Ovary (tissue), 3 donors: Measurements from ENCODE around the gene USP30.

Source experiments
- EP300 ChIP-seq: sonication (generic); formaldehyde crosslinking; IDR thresholded peaks from one replicate; pipeline ENCODE4 v1.6.1; 2017; ENCODE audit warnings: antibody characterized with exemption
- POLR2A ChIP-seq: fragments of 450-650 bp; IDR thresholded peaks from one replicate; pipeline ENCODE4 v1.6.1; 2017; ENCODE audit warnings: antibody characterized with exemption, mild to moderate bottlenecking, moderate library complexity
- TF ChIP-seq, protein P1 (sequence below), 3 donors: fragments of 450-650 bp in 2 of 3; fragments of 200-600 bp in 1 of 3; IDR thresholded peaks; one replicate each; pipeline versions ENCODE4 v1.5.1 to v1.8.0; 2016 to 2022; ENCODE audit warnings: antibody characterized with exemption in 3 of 3, mild to moderate bottlenecking in 1 of 3
- donor health status: DM: no; HTN: no; CAD: no.

DNA sequence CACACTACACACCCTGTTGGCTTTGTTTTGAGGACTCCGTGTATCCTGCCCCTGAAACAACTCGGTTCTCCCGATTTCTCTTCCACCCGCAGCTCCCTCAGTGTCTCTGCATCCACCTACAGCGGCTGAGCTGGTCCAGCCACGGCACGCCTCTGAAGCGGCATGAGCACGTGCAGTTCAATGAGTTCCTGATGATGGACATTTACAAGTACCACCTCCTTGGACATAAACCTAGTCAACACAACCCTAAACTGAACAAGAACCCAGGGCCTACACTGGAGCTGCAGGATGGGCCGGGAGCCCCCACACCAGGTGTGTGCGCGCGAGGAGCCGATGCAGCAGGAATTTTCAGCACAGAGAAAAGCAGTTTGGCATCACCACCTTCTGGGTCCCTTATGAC lies 30.4 kb downstream of the USP30 start:
- TF ChIP-seq, protein P1, sequence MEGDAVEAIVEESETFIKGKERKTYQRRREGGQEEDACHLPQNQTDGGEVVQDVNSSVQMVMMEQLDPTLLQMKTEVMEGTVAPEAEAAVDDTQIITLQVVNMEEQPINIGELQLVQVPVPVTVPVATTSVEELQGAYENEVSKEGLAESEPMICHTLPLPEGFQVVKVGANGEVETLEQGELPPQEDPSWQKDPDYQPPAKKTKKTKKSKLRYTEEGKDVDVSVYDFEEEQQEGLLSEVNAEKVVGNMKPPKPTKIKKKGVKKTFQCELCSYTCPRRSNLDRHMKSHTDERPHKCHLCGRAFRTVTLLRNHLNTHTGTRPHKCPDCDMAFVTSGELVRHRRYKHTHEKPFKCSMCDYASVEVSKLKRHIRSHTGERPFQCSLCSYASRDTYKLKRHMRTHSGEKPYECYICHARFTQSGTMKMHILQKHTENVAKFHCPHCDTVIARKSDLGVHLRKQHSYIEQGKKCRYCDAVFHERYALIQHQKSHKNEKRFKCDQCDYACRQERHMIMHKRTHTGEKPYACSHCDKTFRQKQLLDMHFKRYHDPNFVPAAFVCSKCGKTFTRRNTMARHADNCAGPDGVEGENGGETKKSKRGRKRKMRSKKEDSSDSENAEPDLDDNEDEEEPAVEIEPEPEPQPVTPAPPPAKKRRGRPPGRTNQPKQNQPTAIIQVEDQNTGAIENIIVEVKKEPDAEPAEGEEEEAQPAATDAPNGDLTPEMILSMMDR (IDR thresholded peaks at IDR 0.05): no peak
- TF ChIP-seq POLR2A: no peak
- no peak for TF ChIP-seq EP300
